HepG2 (cell line): ENCODE results near the gene SDCCAG8. TPM values are rescaled to one million over a fixed set of nuclear protein-coding genes. Genes with fewer than 3 reads are reported as not detected.

Experiments used
- ATAC-seq: fragments of 200-7000 bp; cut with Tn5 transposase; 3 replicates; pipeline ENCODE4 v1.9.1; 2020; ENCODE audit warnings: mild to moderate bottlenecking, moderate library complexity
- BruUV-seq: library from RNA; stranded (reverse); fragments of 400-500 nt; replicated peaks from 2 replicates; lab custom pipeline; 2021; lab: Mats Ljungman, UMichigan
- CTCF ChIA-PET: fragments of 300-600 bp; formaldehyde crosslinking; extraction: SDS; loops from one replicate; lab custom pipeline; 2021; ENCODE audit warnings: low total read pairs, inconsistent platforms, low intra/inter-chr PET ratio; lab: Yijun Ruan, JAX
- POLR2A ChIA-PET: fragments of 350-600 bp; sonication (Branson Sonifier 250); formaldehyde crosslinking; loops from one replicate; lab custom pipeline; 2020; ENCODE audit warnings: antibody characterized with exemption, inconsistent platforms; lab: Yijun Ruan, JAX
- DNase-seq: peaks from one replicate; pipeline ENCODE4 v3.0.0-alpha.2; 2015; ENCODE audit warnings: low spot score
- FAIRE-seq: peaks from 3 replicates; lab custom pipeline; 2011; peaks lifted over from hg19 to GRCh38; lab: Jason Lieb, UNC
- H2AFZ ChIP-seq: one replicate; pipeline ENCODE4 v1.6.1; 2011; ENCODE audit warnings: low read length, inconsistent platforms
- H3K27ac ChIP-seq: fragments of 300-600 bp; 3 replicates; pipeline ENCODE4 v1.8.0; 2011; ENCODE audit warnings: mixed run types, mild to moderate bottlenecking, mixed read lengths, low read length, inconsistent platforms; ENCODE audit not compliant: insufficient read depth; ENCODE audit errors: extremely low read length
- H3K27me3 ChIP-seq, 2 experiments: fragments of 200-600 bp in 1 of 2; 2 replicates in 1 of 2; 3 replicates in 1 of 2; pipeline versions ENCODE4 v1.6.0 to v1.8.0; 2011; ENCODE audit warnings: low read length in 2 of 2, mild to moderate bottlenecking in 2 of 2, moderate library complexity in 2 of 2, inconsistent platforms in 1 of 2; ENCODE audit not compliant: insufficient read depth in 2 of 2, control insufficient read depth in 1 of 2
- H3K36me3 ChIP-seq, 2 experiments: fragments of 200-600 bp in 1 of 2; replicated peaks in 1 of 2; 2 replicates in 1 of 2; 3 replicates in 1 of 2; pipeline versions ENCODE4 v1.5.1 to v1.8.0; 2011; ENCODE audit warnings: low read length in 2 of 2, inconsistent platforms in 1 of 2; ENCODE audit not compliant: insufficient read depth in 2 of 2, control insufficient read depth in 1 of 2
- H3K4me1 ChIP-seq: 2 replicates; pipeline ENCODE4 v1.5.1; 2012; ENCODE audit warnings: low read length, inconsistent platforms; ENCODE audit not compliant: insufficient read depth
- H3K4me2 ChIP-seq: 2 replicates; pipeline ENCODE4 v1.6.0; 2011; ENCODE audit warnings: low read depth, low read length, inconsistent platforms
- H3K4me3 ChIP-seq, 3 experiments: fragments of 200-600 bp in 1 of 3; sonication (generic), shearing (Covaris generic) in 1 of 3; replicated peaks in 1 of 3; 2 replicates each; pipeline ENCODE4 v1.5.1; 2011 to 2016; ENCODE audit warnings: low read length in 3 of 3, inconsistent platforms in 2 of 3, low read depth in 2 of 3, mild to moderate bottlenecking in 2 of 3, control low read depth in 1 of 3, mixed read lengths in 1 of 3; ENCODE audit not compliant: insufficient read depth in 1 of 3
- H3K79me2 ChIP-seq: one replicate; pipeline ENCODE4 v1.6.1; 2011; ENCODE audit warnings: low read length, inconsistent platforms; ENCODE audit not compliant: insufficient read depth
- H3K9ac ChIP-seq: 2 replicates; pipeline ENCODE4 v1.6.0; 2011; ENCODE audit warnings: mild to moderate bottlenecking, low read depth, low read length, inconsistent platforms; ENCODE audit not compliant: insufficient read depth
- H3K9me3 ChIP-seq: 2 replicates; pipeline ENCODE4 v1.5.1; 2012; ENCODE audit warnings: mild to moderate bottlenecking, low read length
- H4K20me1 ChIP-seq: 2 replicates; pipeline ENCODE4 v1.6.0; 2011; ENCODE audit warnings: inconsistent platforms, mild to moderate bottlenecking, low read length, moderate library complexity; ENCODE audit not compliant: insufficient read depth
- AKAP8 ChIP-seq: sonication (generic); formaldehyde crosslinking; IDR thresholded peaks from 2 replicates; pipeline ENCODE4 v1.5.1; 2020; ENCODE audit warnings: mild to moderate bottlenecking, missing genetic modification reagents
- CCDC6 ChIP-seq: sonication (generic); formaldehyde crosslinking; IDR thresholded peaks from 2 replicates; pipeline ENCODE4 v1.8.1; 2022; ENCODE audit warnings: mild to moderate bottlenecking, missing genetic modification reagents, moderate library complexity
- ZBTB33 ChIP-seq: sonication (generic); formaldehyde crosslinking; IDR thresholded peaks from 2 replicates; pipeline ENCODE4 v1.4.0; 2020; ENCODE audit warnings: missing genetic modification reagents
- ZGPAT ChIP-seq: IDR thresholded peaks from 2 replicates; pipeline ENCODE4 v1.6.1; 2016; ENCODE audit warnings: mild to moderate bottlenecking
- ZNF253 ChIP-seq: sonication (generic); formaldehyde crosslinking; IDR thresholded peaks from 2 replicates; pipeline ENCODE4 v1.8.0; 2022; ENCODE audit warnings: mild to moderate bottlenecking, missing genetic modification reagents, borderline replicate concordance
- ZNF282 ChIP-seq: fragments of 450-650 bp; IDR thresholded peaks from 2 replicates; pipeline ENCODE4 v1.6.1; 2018; ENCODE audit not compliant: partially characterized antibody
- WGBS: methylation state at CpG from one replicate; pipeline ENCODE4 v1.1.6; 2017; ENCODE audit warnings: low lambda C conversion rate; 5-methylcytosine and 5-hydroxymethylcytosine counted together
- in situ Hi-C: cut with HindIII; loops from 2 replicates; pipeline ENCODE4 v1.10.0; 2017; ENCODE audit warnings: low pct_unique_long_range_greater_than_20kb; ENCODE audit not compliant: extremely low pct_ligation_motif_present
- intact Hi-C: fragments of 100-400 bp; cut with micrococcal nuclease; formaldehyde crosslinking; loops from one replicate; pipeline ENCODE4 v1.10.0; 2022; ENCODE audit not compliant: unreplicated experiment
- polyA plus RNA-seq, 8 experiments: library from polyadenylated mRNA; depleted of rRNA in 3 of 8; stranded (reverse) in 7 of 8; unstranded in 1 of 8; fragments of >200 nt; fragmentation: Illumina TruSeq in 4 of 8; extraction: Trizol in 4 of 8; gene quantifications; 2 replicates each; pipeline versions ENCODE4 v1.2.1 to v1.2.3, GENCODE V29; 2011 to 2016; ENCODE audit warnings: low read depth in 4 of 8, missing spikeins in 1 of 8, mixed read lengths in 1 of 8; ENCODE audit not compliant: insufficient read depth in 1 of 8
- total RNA-seq, 5 experiments: library from RNA; depleted of rRNA; stranded (reverse); fragments of >200 nt; fragmentation: Illumina TruSeq; extraction: Trizol; gene quantifications; 2 replicates each; pipeline ENCODE4 v1.2.3, GENCODE V29; 2016; ENCODE audit warnings: low read depth in 1 of 5

The SDCCAG8 gene
- total and polyA plus RNA-seq, 2 of the 13 experiments (the other 11 are each of a cell fraction or from before 2014, with no cell fraction given) = 9.5 to 13.4 TPM

GRCh38 chr1:243260221-243260880 is 4.5 kb downstream of the SDCCAG8 start:
- H3K79me2 ChIP-seq = peaks cover 13% of the 10 kb centered on the region
- TF ChIP-seq ZNF282 (no peak), AKAP8 (CRISPR knock-in tag) (no peak), ZBTB33 (CRISPR knock-in tag) (no peak), CCDC6 (CRISPR knock-in tag) (no peak), ZNF253 (CRISPR knock-in tag) (no peak), ZGPAT (CRISPR knock-in tag) (no peak)
- TF ChIP-seq, all 625 proteins: peak for 0
- ATAC-seq (no peak), FAIRE-seq (no peak), DNase-seq (no peak)
- Histone ChIP-seq H3K9me3 (no peaks in the 10 kb centered on the region), H3K4me2 (no peak overlapping the region), H3K9ac (no peak overlapping the region), H3K4me1 (peaks cover 13% of the 10 kb centered on the region; the same call in 1 of the 2 replicates), H3K36me3 (no peaks in the 10 kb centered on the region), H3K27me3 (no peaks in the 10 kb centered on the region), H3K27ac (no peak overlapping the region), H2AFZ (no peak overlapping the region), H4K20me1 (no peaks in the 10 kb centered on the region), H3K4me3 (no peak overlapping the region)
- WGBS = 69% methylated on average over 4 of the region's 4 CpGs
- ChIA-PET CTCF (no interaction called here), POLR2A (no interaction called here)
- intact Hi-C loops = no loop called here
- no TSS peak for BruUV-seq
- in situ Hi-C loops = no loop called here
